OCI-M2 (cell line): ENCODE results near the gene RPP14.
"Not testable (repeated sequence)": the region's sequence is repeated elsewhere in the genome, so short reads cannot be mapped to it uniquely, and the experiment has no call there.

Experiments used
- DNase-seq: peaks from one replicate; lab custom pipeline; 2025; ENCODE audit not compliant: unreplicated experiment; lab: John Stamatoyannopoulos, UW

RPP14 gene

GRCh38 chr3:58331593-58332152 is 25.6 kb downstream of the RPP14 start:
- DNase-seq, result no peak

DNA sequence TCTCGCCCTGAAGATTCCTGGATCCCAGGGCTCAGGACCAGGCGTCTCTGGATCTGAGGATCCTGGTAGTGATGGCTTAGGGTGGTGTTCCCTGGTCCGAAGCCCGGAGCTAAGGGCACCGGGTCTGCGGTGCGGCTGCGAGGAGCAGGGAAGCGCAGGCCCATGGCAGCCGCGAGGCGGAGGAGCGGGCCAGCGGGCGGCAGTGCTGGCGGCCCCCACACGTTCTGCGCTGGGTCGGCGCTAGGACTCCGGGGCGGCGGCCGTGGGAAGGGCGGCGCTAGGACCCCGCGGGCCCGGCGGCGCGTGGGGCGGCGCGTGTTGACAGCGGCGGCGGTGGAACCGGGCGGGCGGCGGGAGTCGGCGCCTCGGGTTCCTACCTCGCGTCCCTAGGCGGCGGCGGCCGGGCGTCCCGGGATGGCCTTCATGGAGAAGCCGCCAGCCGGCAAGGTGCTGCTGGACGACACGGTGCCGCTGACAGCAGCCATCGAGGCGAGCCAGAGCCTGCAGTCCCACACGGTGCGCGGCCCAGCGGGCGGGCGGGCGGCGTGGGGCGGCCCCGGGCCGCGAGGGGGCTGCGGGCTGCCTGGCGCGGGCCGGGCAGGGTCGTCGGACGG is 26.6 kb downstream of the RPP14 start, which contains the start of gene PXK:
Gene PXK (plus strand): TSS at position 318 of the 614 bp plus-strand sequence. CDS start 97 bp downstream, at position 415.
- no peak for DNase-seq

- no peak for DNase-seq
Observed at GRCh38 chr3:58333206-58334012, 27.4 kb downstream of the RPP14 start.

DNA sequence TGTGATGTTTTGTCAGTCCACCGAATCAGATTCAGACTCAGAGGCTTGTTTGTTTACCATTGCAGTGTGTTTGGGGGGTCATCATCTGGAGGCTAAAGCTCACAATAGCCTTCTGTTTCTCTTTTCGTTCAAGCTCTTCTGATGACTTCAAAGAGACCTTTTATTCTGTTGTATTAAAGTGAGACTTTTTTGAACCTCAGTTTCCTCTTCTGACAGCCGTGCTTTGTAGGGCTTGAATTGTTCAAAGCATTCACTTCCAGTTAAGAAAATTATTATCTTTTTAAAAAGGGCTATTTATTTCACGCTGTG is 27.9 kb downstream of the RPP14 start:
- DNase-seq, result no peak

- DNase-seq, result no peak
Observed at GRCh38 chr3:58334506-58334884, 28.4 kb downstream of the RPP14 start.

DNA sequence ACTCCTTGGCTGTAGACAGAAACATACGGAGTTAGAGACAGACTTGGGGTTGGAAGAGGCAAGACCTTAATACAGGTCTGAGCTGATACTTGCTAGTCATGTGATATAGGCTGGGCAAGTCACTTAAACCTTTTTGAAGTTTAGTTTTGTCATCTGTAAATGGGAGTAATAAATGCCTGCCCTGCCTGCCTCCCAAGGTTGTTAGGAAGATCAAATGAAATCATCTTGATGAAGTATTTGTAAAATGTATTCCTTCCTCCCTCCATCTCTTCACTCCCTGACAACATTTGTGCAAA is 29.6 kb downstream of the RPP14 start:
- DNase-seq, result no peak

- DNase-seq, result no peak
Observed at GRCh38 chr3:58336135-58336882, 30.3 kb downstream of the RPP14 start.

DNA sequence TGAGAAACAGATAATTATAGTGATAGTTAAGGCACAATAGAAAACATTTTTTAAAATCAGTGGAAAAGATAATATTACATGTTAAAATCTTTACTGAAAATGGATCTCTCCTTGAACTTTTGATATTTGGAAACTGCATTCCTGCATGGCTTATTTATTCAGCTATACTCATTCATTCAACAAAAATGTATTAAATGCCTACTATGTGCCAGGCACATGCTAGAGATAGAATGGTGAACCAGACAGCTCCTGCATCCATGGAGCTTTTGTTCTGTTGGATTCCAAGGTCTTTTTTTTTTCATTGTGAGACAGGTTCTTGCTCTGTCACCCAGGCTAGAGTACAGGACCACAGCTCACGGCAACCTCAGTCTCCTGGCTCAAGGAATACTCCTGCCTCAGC is 31.1 kb downstream of the RPP14 start:
- no peak for DNase-seq

- not testable (repeated sequence) for DNase-seq
Observed at GRCh38 chr3:58339146-58339545, 33.1 kb downstream of the RPP14 start.

GRCh38 chr3:58340594-58341244 is 34.7 kb downstream of the RPP14 start:
- no peak for DNase-seq

- DNase-seq, result no peak
Observed at GRCh38 chr3:58341376-58341775, 35.3 kb downstream of the RPP14 start.

DNA sequence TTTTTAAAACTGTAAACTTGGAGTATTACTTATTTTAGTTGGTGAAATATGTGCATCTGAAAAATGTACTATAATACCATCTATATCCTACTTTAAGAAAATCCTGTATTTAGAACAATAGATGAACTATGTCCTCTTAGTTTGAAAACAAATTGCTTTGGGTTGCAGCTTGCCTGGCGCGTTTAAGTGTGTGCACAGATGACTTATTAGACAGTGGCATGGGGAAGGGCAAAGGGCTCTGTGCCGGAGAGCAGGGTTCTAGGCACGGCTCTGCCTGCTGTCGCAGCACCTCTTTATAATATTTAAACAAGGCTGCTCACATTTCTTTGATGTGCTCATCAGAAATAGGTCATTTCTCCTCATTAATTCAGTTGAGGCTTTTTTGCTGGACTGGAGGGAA is 36.6 kb downstream of the RPP14 start:
- no peak for DNase-seq

- no peak for DNase-seq
Observed at GRCh38 chr3:58345457-58345856, 39.4 kb downstream of the RPP14 start.

- DNase-seq, result no peak
Observed at GRCh38 chr3:58346368-58346767, 40.3 kb downstream of the RPP14 start.

- no peak for DNase-seq
Observed at GRCh38 chr3:58347984-58348383, 41.9 kb downstream of the RPP14 start.

GRCh38 chr3:58349792-58350626 is 44.0 kb downstream of the RPP14 start:
- DNase-seq, result no peak

- no peak for DNase-seq
Observed at GRCh38 chr3:58350627-58351013, 44.6 kb downstream of the RPP14 start.

DNA sequence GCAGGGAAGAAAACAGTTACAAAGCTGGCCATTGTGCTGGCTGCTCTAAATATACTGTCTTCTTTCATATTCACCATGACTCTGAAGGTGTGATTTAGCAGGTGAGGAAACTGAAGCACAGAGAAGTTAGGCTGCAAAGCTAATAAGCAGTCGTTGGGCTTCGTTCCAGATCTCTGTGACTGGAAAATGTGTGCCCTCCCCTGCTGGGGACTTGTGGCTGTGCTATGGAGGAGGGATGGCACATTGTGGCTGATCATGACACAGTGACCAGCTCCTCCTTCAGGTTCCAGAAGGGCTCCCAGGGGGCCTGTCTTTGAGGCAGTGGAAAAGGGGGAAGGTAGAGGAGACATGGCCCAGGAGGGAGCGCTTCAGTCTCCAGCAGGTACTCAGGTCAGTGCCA is 45.9 kb downstream of the RPP14 start:
- no peak for DNase-seq

- no peak for DNase-seq
Observed at GRCh38 chr3:58352626-58353025, 46.6 kb downstream of the RPP14 start.

GRCh38 chr3:58353722-58354553 is 47.9 kb downstream of the RPP14 start:
- no peak for DNase-seq
